Neural progenitor cell (in vitro differentiated cells): Measurements from ENCODE around the gene CNEP1R1.

ENCODE experiments used
- CTCF ChIP-seq: fragments of 200-600 bp; sonication (generic); IDR thresholded peaks from 2 replicates; pipeline ENCODE4 v1.5.1; 2017; ENCODE audit warnings: antibody characterized with exemption, mild to moderate bottlenecking
- EZH2phosphoT487 ChIP-seq: fragments of 200-600 bp; sonication (generic); IDR thresholded peaks from 2 replicates; pipeline ENCODE4 v1.6.1; 2017; ENCODE audit warnings: antibody characterized with exemption

DNA sequence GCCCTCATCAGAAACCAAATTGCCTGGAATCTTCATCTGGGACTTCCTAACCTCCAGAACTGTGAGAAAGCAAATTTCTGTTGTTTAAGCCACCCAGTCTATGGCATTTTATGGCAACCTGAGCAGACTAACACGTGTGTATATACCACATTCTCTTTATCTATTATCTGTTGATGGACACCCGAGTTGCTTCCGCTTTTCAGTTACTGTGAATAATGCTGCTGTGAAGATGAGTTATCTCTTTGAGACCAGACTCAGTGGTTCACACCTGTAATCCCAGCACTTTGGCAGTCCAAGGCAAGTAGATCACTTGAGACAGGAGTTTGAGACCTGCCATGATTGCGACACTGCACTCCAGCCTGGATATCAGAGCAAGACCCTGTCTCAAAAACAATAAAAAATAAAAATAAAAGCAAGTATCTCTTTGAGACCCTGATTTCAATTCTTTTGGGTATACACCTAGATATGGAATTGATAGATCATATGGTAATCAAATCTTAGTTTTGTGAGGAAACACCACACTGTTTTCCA, 27.2 kb upstream of the CNEP1R1 start:
- no peak for TF ChIP-seq EZH2phosphoT487
- no peak for TF ChIP-seq CTCF
